HG03135 (cell line): ENCODE measurements around the gene RSKR.
A peak's percentile ranks its signal among the peaks of the same experiment; 100 is the strongest.
"Not testable (repeated sequence)": the region's sequence is repeated elsewhere in the genome, so short reads cannot be mapped to it uniquely, and the experiment has no call there.

Experiments used
- ATAC-seq: cut with Tn5 transposase; IDR thresholded peaks from one replicate; pipeline ENCODE4 v1.9.1; 2021; ENCODE audit warnings: mild to moderate bottlenecking, moderate library complexity; ENCODE audit not compliant: unreplicated experiment

Gene RSKR, protein sequence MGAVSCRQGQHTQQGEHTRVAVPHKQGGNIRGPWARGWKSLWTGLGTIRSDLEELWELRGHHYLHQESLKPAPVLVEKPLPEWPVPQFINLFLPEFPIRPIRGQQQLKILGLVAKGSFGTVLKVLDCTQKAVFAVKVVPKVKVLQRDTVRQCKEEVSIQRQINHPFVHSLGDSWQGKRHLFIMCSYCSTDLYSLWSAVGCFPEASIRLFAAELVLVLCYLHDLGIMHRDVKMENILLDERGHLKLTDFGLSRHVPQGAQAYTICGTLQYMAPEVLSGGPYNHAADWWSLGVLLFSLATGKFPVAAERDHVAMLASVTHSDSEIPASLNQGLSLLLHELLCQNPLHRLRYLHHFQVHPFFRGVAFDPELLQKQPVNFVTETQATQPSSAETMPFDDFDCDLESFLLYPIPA

DNA sequence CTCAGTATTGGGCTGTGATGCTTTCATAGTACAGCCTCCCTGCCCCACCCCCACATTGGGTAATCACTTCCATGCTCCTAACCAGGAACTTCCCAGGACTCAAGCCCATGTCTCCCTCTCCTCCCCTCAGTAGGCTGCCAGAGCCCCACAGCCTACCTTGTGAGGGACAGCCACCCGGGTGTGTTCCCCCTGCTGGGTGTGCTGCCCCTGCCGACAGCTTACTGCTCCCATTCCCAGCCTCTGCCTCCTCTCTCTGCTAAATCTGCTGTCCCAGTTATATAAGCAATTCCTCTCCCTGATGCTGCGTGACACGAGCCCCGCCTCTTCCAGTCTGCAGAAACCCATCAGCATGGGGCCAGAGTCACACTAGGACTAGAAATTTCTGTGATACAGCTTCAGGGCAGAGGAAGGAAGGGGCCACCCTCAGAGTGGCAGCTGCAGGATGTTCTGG lies at the start of gene RSKR:
TSS of gene RSKR (minus strand) at position 255 of the 451 bp plus-strand sequence. CDS start at position 231, 24 bp downstream.
- no peak for ATAC-seq

- no peak for ATAC-seq
Measured at GRCh38 chr17:28663723-28664122, 49.7 kb upstream of the RSKR start.

DNA sequence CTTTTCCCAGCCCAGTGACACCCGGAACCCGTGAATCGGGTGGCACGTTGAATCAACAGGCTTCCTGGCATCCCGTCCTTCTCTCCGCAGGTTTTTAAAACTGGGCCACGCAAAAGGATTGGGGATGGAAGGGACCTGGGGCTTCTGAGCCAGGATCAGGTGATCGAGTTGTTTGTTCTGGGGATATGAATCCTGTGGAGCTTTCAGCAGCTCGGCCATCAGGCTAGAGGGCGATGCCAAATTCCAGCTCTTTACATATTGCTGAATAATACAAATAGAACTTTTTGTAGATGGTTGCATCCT lies 48.5 kb upstream of the RSKR start:
- ATAC-seq: peak; percentile 15

- ATAC-seq: peak; percentile 84
Measured at GRCh38 chr17:28661635-28662526, 47.9 kb upstream of the RSKR start, which contains the start of the genes SDF2 and SUPT6H. SDF2 (minus strand) TSS chr17:28661906; CDS start chr17:28661876, 30 bp downstream. SUPT6H (plus strand) TSS chr17:28662205; CDS start chr17:28673402, 11,197 bp downstream.

- ATAC-seq: not testable (repeated sequence)
Measured at GRCh38 chr17:28659497-28659881, 45.5 kb upstream of the RSKR start.

DNA sequence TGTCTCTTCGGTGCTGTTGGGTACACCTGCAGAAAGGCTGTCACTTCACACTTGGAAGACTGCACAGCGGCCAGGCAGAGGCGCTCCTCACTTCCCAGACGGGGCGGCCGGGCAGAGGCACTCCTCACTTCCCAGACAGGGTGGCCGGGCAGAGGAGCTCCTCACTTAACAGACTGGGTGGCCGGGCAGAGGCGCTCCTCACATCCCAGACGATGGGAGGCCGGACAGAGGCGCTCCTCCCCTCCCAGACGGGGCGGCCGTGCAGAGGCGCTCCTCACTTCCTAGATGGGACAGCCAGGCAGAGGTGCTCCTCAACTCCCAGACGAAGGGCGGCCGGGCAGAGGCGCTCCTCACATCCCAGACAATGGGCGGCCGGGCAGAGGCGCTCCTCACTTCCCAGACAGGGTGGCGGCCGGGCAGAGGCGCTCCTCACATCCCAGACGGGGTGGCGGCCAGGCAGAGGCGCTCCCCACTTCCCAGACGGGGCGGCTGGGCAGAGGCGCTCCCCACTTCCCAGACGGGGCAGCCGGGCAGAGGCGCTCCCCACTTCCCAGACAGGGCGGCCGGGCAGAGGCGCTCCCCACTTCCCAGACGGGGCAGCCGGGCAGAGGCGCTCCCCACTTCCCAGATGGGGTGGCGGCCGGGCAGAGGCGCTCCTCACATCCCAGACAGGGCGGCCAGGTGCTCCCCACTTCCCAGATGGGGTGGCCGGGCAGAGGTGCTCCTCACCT lies 44.9 kb upstream of the RSKR start:
- not testable (repeated sequence) for ATAC-seq

DNA sequence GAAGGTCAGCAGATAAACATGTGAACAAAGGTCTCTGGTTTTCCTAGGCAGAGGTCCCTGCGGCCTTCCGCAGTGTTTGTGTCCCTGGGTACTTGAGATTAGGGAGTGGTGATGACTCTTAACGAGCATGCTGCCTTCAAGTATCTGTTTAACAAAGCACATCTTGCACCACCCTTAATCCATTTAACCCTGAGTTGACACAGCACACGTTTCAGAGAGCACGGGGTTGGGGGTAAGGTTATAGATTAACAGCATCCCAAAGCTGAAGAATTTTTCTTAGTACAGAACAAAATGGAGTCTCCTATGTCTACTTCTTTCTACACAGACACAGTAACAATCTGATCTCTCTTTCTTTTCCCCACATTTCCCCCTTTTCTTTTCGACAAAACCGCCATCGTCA lies 44.4 kb upstream of the RSKR start:
- not testable (repeated sequence) for ATAC-seq

DNA sequence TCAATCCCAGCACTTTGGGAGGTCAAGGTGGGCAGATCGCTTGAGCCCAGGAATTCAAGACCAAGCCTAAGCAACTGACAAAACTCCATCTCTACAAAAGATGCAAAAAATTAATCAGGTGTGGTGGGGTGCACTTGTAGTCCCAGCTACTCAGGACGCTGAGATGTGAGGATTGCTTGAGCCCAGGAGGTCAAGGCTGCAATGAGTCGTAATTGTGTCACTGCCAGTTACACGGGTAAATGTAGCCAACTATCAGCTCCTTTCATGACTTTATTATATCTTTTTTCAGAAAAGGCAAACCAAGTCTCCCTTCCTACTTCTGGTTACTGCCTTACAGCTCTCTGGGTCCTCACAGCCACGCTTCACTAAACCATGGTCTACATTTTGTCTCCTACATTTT lies 43.8 kb upstream of the RSKR start:
- ATAC-seq: no peak

DNA sequence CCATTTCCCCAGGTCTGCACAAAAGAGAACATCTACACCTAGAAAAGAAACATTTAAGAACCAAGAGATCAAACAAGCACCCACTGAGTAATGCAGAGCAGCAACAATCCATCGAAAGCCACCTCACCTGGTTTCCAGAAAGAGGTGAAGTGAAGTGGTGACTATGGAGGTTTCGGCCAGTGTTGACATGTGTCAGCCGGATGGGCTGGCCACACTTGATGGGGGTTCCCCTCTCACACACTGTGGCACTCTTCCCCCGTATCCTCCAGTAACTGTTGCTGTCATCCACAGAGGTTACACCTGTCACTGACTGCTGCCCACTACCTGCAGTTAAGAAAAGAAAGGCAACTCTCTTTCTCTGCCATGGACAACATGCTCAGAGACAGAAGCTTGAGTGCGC lies 41.2 kb upstream of the RSKR start:
- ATAC-seq: no peak

DNA sequence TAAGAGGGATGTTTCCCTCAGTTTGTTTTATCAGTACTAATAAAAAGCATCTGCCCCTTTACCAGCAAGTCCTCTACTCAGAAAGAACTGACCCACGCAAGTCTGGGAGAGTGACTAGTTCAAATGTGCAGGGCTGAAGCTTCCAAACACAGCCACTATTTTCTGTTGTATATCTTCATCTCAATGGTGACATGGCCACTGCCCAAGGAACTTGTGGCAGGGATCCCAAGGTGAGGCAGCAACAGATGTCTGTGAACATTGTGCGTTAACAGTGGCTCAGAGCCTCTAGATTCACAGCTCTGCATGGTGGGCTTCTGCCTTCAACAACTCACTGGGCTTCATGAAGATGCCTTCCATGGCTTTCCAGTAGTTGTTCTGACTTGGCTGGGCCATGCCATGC lies 34.7 kb upstream of the RSKR start:
- no peak for ATAC-seq

GRCh38 chr17:28646039-28646754 lies 32.2 kb upstream of the RSKR start:
- no peak for ATAC-seq

DNA sequence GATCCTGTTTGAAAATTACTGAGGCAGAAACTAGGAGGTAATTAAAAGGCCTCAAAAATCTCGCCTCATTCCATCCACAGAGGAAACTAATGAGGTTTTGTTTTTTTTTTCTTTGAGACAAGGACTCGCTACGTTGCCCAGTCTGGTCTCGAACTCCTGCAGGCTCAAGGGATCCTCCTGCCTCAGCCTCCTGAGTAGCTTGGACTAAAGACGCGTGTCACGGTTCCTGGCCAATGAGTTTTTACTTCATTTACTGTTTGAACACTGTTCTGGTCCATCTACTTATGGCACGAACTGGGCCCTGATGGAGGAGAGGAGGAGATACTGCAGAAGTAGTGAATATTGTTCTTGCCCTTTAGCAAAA lies 31.6 kb upstream of the RSKR start:
- ATAC-seq: no peak

DNA sequence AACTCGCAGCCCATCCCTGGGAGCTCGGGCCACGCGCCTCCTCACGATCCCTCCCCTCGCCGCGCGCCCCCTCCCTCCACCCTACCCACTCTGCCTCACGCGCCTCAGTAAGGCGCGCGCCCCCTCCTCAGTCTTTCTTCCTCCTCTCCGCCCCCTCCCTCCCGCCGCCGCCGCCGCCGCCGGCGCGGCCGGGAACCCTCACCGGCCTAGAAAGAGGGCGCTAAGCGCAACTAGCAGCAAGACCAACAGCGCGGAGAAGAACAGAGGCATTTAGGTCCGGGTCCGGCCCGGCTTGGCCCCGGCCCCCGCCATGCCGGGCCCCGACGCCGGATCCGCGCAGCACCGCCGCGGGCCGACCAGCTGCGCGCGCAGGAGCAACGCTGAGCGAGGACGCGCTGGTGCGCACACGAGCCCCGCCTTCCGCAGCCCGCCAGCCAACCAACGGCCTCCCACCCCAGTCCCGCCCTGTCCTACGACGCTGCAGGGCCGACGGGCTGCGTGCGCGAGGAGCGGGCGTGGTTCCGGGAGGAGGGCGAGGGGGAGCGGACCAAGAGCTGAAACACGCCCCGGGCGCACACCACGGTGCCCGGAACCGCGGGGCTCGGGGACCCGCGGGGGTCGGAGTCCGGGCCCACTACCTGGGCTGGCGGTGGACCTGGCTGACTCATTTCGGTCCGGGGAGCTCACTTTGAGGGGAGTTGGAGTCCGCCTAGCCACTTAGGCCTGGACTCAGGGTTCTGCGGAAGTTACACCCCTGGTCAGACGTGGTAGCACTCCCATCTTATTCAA lies 31.0 kb upstream of the RSKR start, which contains the start of gene BLTP2:
TSS of gene BLTP2 (minus strand) at position 372 of the 789 bp plus-strand sequence. CDS start at position 270, 102 bp downstream.
- peak; percentile 90 for ATAC-seq

GRCh38 chr17:28643983-28644786 lies 30.2 kb upstream of the RSKR start:
- peak; percentile 4 for ATAC-seq

GRCh38 chr17:28641579-28641978 lies 27.6 kb upstream of the RSKR start:
- ATAC-seq: no peak

DNA sequence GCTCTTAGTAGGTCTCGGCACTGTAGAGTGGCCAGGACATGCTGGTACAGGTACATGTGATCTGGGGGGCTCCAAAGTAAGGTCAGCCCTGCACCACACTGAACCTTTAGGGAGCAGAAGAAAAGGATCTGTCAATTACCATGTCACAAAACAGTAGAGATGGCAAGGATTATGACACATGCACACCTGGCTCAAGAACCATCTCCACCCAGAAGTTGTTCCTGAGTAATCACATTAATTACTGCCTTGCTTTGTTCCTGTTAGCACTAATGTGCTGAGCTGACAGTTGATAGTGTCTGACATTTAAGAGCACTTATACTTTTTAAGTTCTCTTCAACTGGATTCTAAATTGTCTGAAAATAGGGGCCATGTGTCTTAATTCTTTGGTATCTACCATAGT lies 21.5 kb upstream of the RSKR start:
- no peak for ATAC-seq

GRCh38 chr17:28634206-28634865 lies 20.4 kb upstream of the RSKR start:
- ATAC-seq: no peak

- ATAC-seq: no peak
Measured at GRCh38 chr17:28626818-28627217, 12.8 kb upstream of the RSKR start.
